Central memory CD8-positive, alpha-beta T cell (primary cell): ENCODE results near the gene PGM1.

Experiments used
- ATAC-seq: fragments of 150-1000 bp; cut with Tn5 transposase; replicated peaks from 2 replicates; pipeline ENCODE4 v1.10.0; 2022; ENCODE audit warnings: mild to moderate bottlenecking, moderate FRiP score, moderate number of reproducible peaks; ENCODE audit not compliant: poor library complexity, severe bottlenecking; ENCODE audit errors: extremely low read depth
- DNase-seq, 2 donors: peaks; one replicate each; pipeline ENCODE4 v3.0.0; 2021; ENCODE audit warnings: low spot score in 2 of 2
- H3K27ac Mint-ChIP-seq: one replicate; pipeline ENCODE4 v1.8.0; 2022; ENCODE audit warnings: low read depth, mild to moderate bottlenecking, moderate library complexity, mixed read lengths
- H3K27me3 Mint-ChIP-seq: one replicate; pipeline ENCODE4 v1.8.0; 2022; ENCODE audit warnings: mixed read lengths
- H3K36me3 Mint-ChIP-seq: one replicate; pipeline ENCODE4 v1.8.0; 2022; ENCODE audit warnings: mild to moderate bottlenecking, moderate library complexity, mixed read lengths; ENCODE audit not compliant: insufficient read depth
- H3K4me1 Mint-ChIP-seq: one replicate; pipeline ENCODE4 v1.8.0; 2022; ENCODE audit warnings: mixed read lengths
- H3K4me3 Mint-ChIP-seq: one replicate; pipeline ENCODE4 v1.8.0; 2022; ENCODE audit warnings: mild to moderate bottlenecking, moderate library complexity, mixed read lengths
- H3K9me3 Mint-ChIP-seq: one replicate; pipeline ENCODE4 v1.8.0; 2022; ENCODE audit warnings: mixed read lengths

PGM1 gene

DNA sequence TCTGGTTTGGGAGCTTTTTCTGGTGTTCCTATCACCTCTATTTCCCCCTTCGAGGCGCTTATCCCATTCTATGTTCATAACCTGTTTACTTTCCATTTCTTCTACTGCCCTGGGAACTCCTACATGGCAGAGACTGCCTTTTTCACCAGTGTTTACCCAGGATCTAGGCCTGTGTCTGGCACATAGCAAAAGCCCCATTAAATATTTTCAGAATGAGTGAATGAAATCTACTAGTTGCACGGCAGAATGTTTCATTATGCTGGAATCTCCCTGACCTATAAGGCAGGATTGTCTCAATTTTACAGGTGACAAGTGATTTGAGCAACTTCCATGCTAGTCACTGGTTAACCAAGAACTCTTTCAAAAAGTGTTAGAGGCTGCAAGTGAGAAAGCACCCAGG lies 70.1 kb downstream of the PGM1 start:
- DNase-seq: no peak
- Mint-ChIP-seq H3K36me3 (no peaks in the 10 kb centered on the region), H3K4me1 (peaks cover 6% of the 10 kb centered on the region), H3K4me3 (no peak overlapping the region), H3K27me3 (no peaks in the 10 kb centered on the region), H3K27ac (no peak overlapping the region), H3K9me3 (no peaks in the 10 kb centered on the region)
- no peak for ATAC-seq

DNA sequence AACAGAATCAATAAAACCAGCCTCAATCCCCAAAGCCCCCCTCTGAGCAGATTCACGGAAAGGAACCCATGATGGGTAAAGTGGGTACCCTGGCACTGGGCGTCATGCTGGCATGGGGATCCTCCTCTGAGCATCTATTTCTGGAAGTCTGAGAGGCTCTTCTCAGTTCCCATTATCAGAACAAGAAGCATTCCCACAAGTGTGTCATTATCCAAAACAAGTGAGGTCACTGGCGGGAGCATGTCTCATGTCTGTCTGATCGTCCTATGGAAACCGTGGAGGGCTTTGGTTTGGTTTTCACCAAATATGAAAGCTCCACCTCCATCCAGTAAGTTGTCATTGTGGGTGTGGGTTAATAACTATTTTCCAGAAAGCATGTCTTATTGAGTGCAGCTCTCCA lies 70.7 kb downstream of the PGM1 start:
- H3K9me3 Mint-ChIP-seq: no peaks in the 10 kb centered on the region
- no peak for ATAC-seq
- no peak overlapping the region for H3K27ac Mint-ChIP-seq
- peaks cover 5% of the 10 kb centered on the region for H3K4me1 Mint-ChIP-seq
- H3K36me3 Mint-ChIP-seq: no peaks in the 10 kb centered on the region
- DNase-seq: no peak
- no peaks in the 10 kb centered on the region for H3K27me3 Mint-ChIP-seq
- H3K4me3 Mint-ChIP-seq: no peak overlapping the region

DNA sequence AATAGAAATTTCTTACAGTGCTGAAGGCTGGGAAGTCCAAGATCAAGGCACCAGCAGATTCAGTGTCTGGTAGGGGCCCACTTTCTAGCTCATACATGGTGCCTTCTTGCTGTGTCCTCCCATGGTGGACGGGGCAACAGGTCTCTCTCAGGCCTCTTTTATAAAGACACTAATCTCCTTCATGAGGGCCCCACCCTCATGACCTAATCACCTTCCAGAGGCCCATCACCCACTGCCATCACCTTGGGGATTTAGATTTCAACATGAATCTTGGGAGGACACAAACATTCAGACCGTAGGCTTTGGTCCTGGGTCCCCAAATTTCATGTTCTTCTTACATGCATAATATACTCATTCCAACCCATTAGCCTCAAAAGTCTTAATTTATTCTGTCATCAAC lies 71.5 kb downstream of the PGM1 start:
- no peak overlapping the region for H3K27ac Mint-ChIP-seq
- no peaks in the 10 kb centered on the region for H3K36me3 Mint-ChIP-seq
- no peaks in the 10 kb centered on the region for H3K27me3 Mint-ChIP-seq
- DNase-seq: no peak
- H3K4me1 Mint-ChIP-seq: no peaks in the 10 kb centered on the region
- no peak for ATAC-seq
- H3K4me3 Mint-ChIP-seq: no peak overlapping the region
- H3K9me3 Mint-ChIP-seq: no peaks in the 10 kb centered on the region

DNA sequence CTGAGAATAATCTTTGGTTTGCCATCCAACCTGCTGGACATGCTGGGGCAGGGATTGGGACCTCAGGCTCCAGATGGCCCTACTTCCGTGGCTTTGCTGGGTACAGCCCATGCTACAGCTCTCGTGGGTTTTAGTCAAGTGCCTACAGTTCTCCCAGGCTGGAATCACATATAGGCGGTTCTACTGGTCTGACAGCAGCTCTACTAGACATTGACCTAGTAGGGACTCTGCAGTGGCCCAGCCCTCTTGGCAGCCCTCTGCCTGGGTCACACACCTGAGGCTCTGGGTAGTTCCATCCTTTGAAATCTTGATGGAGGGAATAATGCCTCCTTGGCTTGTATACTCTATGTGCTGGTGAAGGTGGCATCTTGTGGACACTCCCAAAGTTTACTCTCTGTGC lies 72.2 kb downstream of the PGM1 start:
- Mint-ChIP-seq H3K4me3 (no peak overlapping the region), H3K36me3 (no peaks in the 10 kb centered on the region), H3K27ac (no peak overlapping the region), H3K9me3 (no peaks in the 10 kb centered on the region), H3K4me1 (no peaks in the 10 kb centered on the region), H3K27me3 (no peaks in the 10 kb centered on the region)
- ATAC-seq: no peak
- DNase-seq: no peak

DNA sequence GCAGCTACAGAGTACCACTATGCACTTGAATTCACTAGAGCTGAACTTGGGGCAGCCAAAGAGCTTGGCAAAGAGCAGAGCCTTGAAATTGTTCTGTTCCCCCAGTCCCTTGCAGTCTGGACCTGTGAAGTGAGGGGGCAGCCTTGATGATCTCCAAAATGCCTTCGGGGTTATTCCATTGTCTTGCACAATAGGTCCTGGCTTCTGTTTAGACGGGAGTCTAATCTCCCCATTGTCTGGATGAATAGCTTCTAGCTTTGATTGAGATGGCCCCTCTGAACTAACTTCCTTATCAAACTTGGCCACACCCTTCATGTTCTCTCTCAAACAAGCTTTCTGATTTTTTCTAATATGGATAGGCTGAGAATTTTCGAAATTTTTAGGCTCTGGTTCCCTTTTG lies 72.6 kb downstream of the PGM1 start:
- H3K27ac Mint-ChIP-seq: no peak overlapping the region

DNA sequence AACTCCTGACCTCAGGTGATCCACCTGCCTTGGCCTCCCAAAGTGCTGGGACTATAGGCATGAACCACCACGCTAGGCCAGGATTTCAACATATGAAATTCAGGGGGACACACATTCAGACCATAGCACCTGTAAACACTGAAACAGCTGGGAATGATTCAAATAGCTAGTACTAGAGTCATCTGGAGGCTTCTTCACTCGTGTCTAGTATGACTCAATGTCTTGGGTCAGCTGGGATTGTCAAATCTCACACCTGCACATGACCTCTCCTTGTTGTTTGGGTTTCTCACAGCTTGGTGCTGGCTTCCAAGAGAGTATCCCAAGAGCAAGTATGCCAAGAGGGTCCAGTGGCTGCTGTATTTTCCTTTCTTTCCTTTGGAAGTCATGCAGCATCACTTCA lies 75.1 kb downstream of the PGM1 start:
- H3K9me3 Mint-ChIP-seq: no peaks in the 10 kb centered on the region
- no peak overlapping the region for H3K4me3 Mint-ChIP-seq
- H3K27ac Mint-ChIP-seq: no peak overlapping the region
- no peak for ATAC-seq
- DNase-seq: no peak
- no peaks in the 10 kb centered on the region for H3K27me3 Mint-ChIP-seq
- no peaks in the 10 kb centered on the region for H3K4me1 Mint-ChIP-seq
- H3K36me3 Mint-ChIP-seq: no peaks in the 10 kb centered on the region

More for the DNA sequence above, 72.6 kb downstream of the PGM1 start:
- H3K36me3 Mint-ChIP-seq: no peaks in the 10 kb centered on the region
- H3K4me3 Mint-ChIP-seq: no peak overlapping the region
- H3K27me3 Mint-ChIP-seq: no peaks in the 10 kb centered on the region
- no peaks in the 10 kb centered on the region for H3K4me1 Mint-ChIP-seq
- H3K9me3 Mint-ChIP-seq: no peaks in the 10 kb centered on the region
- ATAC-seq: no peak
- no peak for DNase-seq

DNA sequence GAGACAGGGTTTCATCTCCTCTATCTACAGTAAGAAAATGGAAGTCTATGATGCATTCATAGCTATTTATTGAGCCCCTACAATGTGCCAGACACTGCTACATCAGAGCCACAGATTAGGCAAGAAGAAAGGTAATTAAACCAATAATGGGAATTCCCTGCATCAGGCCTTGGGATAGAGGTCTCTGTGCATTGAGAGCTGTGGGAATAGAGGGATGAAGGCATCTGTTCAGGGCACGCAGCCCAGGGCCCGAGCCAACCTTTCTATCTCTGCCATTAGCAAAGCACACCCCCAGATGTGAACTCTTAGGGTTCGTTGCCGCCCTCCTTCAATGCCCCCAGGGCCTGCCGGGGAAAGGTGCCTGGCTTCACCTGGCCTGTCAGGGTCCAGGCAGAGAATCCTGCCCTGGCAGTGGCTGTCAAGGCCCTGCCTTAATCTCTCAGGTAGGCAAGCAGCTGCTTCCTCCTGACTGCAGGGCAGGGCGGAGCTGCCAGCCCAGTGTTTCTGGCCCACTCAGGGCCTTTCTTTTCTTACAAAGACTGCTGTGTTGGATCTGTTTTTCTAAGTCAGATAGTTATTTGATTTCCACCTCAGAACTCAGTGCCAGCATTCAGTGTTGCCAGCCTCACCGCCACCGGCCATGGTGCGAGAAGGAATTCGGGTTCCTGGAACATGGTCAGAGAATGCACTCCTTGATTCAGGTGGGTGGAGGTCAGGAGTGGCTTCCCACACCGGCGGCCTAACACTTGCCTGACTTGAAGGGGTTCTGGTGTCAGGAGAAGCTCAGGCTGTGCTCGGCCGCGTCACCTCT lies 76.1 kb downstream of the PGM1 start:
- H3K9me3 Mint-ChIP-seq: no peaks in the 10 kb centered on the region
- DNase-seq: no peak
- no peaks in the 10 kb centered on the region for H3K36me3 Mint-ChIP-seq
- H3K4me1 Mint-ChIP-seq: no peaks in the 10 kb centered on the region
- ATAC-seq: no peak
- H3K27me3 Mint-ChIP-seq: no peaks in the 10 kb centered on the region
- no peak overlapping the region for H3K4me3 Mint-ChIP-seq
- no peak overlapping the region for H3K27ac Mint-ChIP-seq

DNA sequence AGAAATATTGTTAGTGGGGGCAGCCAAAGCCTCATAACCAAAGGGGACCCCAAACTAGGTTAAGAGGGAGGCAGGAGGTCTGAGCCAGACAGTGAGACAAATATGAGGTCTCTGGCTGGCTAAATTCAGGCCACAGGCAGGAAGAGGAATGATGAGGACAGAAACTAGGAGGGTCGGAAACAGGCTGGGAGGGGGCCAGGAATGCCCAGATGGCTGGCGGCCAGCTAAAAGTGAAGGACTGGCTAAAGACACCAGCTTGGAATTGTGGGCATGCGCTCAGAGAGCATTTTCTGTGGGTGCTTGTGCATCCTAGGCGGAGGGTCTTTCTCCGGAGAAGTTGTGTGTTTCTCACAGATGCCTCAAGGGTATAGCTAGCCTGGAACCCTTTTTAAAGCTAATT lies 77.0 kb downstream of the PGM1 start:
- H3K27me3 Mint-ChIP-seq: no peaks in the 10 kb centered on the region
- no peaks in the 10 kb centered on the region for H3K9me3 Mint-ChIP-seq
- H3K27ac Mint-ChIP-seq: no peak overlapping the region
- H3K4me1 Mint-ChIP-seq: no peaks in the 10 kb centered on the region
- no peaks in the 10 kb centered on the region for H3K36me3 Mint-ChIP-seq
- ATAC-seq (no peak), DNase-seq (no peak)
- H3K4me3 Mint-ChIP-seq: no peak overlapping the region

DNA sequence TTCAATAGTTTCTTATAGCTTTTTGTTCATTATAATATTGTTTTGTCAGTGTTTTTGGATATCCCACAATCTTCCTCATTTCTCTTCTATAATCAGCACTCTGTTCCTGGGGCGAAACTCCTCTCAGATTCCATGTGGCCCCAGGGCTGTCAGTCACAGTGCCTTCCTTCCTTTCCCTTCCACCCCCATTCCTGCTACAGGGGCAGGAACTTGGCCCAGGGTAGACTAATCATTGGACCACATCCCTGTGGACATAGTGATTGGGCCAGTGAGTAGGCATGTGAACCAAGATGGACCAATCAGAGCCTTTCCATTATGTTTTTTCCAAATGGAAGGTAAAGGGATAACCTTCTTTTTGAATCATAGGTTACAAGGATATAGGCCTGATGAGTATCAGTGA lies 78.3 kb downstream of the PGM1 start:
- no peaks in the 10 kb centered on the region for H3K36me3 Mint-ChIP-seq
- no peaks in the 10 kb centered on the region for H3K4me1 Mint-ChIP-seq
- no peak for DNase-seq
- no peaks in the 10 kb centered on the region for H3K9me3 Mint-ChIP-seq
- no peak overlapping the region for H3K27ac Mint-ChIP-seq
- ATAC-seq: no peak
- H3K4me3 Mint-ChIP-seq: no peak overlapping the region
- no peaks in the 10 kb centered on the region for H3K27me3 Mint-ChIP-seq

DNA sequence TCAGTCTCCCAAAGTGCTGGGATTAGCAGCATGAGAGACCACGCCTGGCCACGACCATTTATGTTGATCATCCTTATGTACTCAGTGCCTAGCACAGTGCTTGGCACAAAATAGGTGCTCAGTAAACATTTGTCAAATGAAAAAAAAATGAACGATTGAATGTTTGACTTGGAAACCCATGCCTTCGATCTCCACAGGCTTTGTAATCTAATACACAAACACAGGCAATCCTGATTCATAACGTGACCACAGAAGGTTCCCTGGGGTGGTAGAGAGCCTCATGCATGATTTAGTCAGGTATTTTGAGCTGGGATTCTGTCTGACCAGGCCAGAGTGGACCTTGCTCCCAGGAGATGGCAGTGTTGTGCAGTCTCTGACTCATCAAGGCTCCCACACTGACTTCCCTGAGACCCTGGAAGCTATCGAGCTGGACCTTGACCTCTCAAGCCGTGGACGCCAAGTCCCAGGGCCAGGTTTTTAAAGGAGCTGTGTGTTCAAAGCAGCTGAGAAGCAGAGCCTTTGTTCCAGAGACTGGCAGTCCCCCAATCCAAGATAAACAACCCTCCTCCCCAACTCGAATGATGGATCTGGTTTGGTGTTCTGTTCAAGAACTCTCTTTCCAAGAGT lies 81.1 kb downstream of the PGM1 start:
- no peaks in the 10 kb centered on the region for H3K9me3 Mint-ChIP-seq
- DNase-seq (no peak), ATAC-seq (no peak)
- peaks cover 15% of the 10 kb centered on the region for H3K27me3 Mint-ChIP-seq
- no peaks in the 10 kb centered on the region for H3K4me1 Mint-ChIP-seq
- no peaks in the 10 kb centered on the region for H3K36me3 Mint-ChIP-seq
- no peak overlapping the region for H3K4me3 Mint-ChIP-seq
- H3K27ac Mint-ChIP-seq: no peak overlapping the region

DNA sequence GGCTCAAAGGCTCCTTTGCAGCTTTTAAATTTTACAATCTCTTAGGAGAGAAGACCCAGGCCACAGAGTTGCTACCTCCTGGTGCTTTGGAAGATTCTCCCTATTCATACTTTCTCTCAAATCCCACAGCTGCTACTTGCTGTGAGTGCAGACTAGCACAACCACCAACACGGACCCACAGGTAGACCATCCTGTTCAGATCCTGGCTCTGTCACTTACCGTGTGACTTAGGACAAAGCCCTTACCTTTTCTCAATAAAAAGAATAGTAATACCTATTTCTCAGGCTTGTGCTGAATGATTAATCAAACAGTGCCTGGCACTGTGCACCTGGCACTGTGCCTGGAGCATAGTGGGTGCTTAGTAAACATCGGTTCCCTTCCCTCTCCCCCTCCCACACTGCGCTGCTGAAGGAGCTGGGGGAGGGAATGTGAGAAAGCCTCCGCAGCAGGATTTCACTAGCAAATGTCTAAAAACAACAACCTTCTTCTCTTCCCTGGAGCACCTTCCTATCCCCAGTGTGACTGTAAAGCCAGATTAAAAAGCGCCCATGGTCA lies 81.7 kb downstream of the PGM1 start:
- ATAC-seq: no peak
- no peaks in the 10 kb centered on the region for H3K36me3 Mint-ChIP-seq
- H3K4me1 Mint-ChIP-seq: no peaks in the 10 kb centered on the region
- H3K27me3 Mint-ChIP-seq: peaks cover 15% of the 10 kb centered on the region
- no peaks in the 10 kb centered on the region for H3K9me3 Mint-ChIP-seq
- H3K27ac Mint-ChIP-seq: no peak overlapping the region
- no peak overlapping the region for H3K4me3 Mint-ChIP-seq
- DNase-seq: no peak

DNA sequence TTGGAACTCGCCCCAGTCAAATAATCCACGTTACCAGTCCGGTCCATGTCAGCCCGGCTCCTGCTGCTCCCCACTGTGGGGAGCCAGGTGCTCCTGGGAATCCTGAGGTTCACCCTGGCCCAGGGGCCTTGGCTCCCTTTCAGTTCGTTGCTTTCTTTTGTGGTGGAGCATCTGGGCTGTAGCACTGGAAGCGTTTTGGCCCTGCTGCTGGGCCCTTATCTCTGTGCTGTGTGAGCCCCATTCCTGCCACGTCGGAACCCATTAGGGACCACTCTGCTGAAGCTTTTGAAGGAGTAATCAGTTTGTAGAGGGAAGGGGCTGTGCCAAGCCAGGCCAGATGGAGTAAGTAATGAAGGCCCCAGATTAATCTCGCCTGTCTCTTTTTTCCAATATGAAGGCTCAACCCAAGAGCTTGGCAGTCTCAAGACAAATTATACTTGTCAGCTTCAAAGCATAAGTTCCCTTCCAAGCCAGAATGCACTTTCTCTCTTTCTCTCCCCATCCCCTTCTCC lies 82.3 kb downstream of the PGM1 start:
- Mint-ChIP-seq H3K36me3 (no peaks in the 10 kb centered on the region), H3K9me3 (no peaks in the 10 kb centered on the region), H3K27ac (no peak overlapping the region), H3K4me1 (no peaks in the 10 kb centered on the region), H3K4me3 (no peak overlapping the region), H3K27me3 (peaks cover 15% of the 10 kb centered on the region)
- ATAC-seq: no peak
- no peak for DNase-seq

DNA sequence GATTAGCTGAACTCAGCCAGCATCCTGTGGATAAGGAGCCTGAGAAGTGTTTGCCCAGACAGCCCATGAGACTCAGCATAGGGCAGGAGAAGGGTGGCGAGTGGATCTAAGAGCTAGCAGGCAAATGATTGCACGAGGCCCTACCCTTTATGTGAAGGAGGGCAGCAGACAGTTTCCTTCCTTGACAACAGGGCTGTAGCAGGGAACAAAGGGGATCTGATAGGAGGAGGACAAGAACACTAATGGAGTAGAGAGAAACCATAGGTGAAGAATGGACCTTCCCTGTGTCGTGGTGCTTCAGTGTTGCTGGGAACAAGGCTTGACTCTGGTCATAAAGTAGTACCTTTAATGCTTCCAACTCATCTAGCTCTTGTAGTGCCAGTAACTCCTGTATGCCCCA lies 84.3 kb downstream of the PGM1 start:
- DNase-seq (no peak), ATAC-seq (no peak)
- H3K27me3 Mint-ChIP-seq: peaks cover 15% of the 10 kb centered on the region
- no peak overlapping the region for H3K4me3 Mint-ChIP-seq
- H3K9me3 Mint-ChIP-seq: no peaks in the 10 kb centered on the region
- H3K4me1 Mint-ChIP-seq: no peaks in the 10 kb centered on the region
- H3K36me3 Mint-ChIP-seq: no peaks in the 10 kb centered on the region
- H3K27ac Mint-ChIP-seq: no peak overlapping the region
